ENCODE measurements around the gene KCNIP2. TPM values are rescaled to one million over a fixed set of nuclear protein-coding genes. Genes with fewer than 3 reads are reported as not detected.

The KCNIP2 gene
- total RNA-seq, 4 donors from 2014 or later = 1.3 to 20.3 (median 4.8) TPM

GRCh38 chr10:101840102-101840684, 3.4 kb downstream of the KCNIP2 start:
- TF ChIP-seq EP300 (IDR thresholded peaks at IDR 0.05) = no peak
- TF ChIP-seq CTCF (IDR thresholded peaks at IDR 0.05) = no peak
- TF ChIP-seq POLR2A (IDR thresholded peaks at IDR 0.05) = no peak
- TF ChIP-seq POLR2AphosphoS5 (IDR thresholded peaks at IDR 0.05) = no peak
- DNase-seq (ENCODE audit: low spot score in 2 of 2) = no peak
- Histone ChIP-seq H3K27me3 (no peaks in the 10 kb centered on the region), H3K36me3 (no peaks in the 10 kb centered on the region), H3K27ac (no peak overlapping the region), H3K4me1 (peaks cover 33% of the 10 kb centered on the region), H3K9me3 (no peaks in the 10 kb centered on the region), H3K4me3 (peak overlapping the region; percentile 41)
- 6% methylated on average over 19 of the region's 19 CpGs for WGBS

GRCh38 chr10:101839416-101840063, 4.1 kb downstream of the KCNIP2 start:
- peak overlapping the region; percentile 41 for H3K4me3 ChIP-seq
- no peaks in the 10 kb centered on the region for H3K9me3 ChIP-seq
- no peak overlapping the region for H3K27ac ChIP-seq
- H3K4me1 ChIP-seq = peaks cover 33% of the 10 kb centered on the region
- H3K36me3 ChIP-seq = no peaks in the 10 kb centered on the region
- TF ChIP-seq EP300 (IDR thresholded peaks at IDR 0.05) (no peak), CTCF (IDR thresholded peaks at IDR 0.05) (no peak), POLR2A (IDR thresholded peaks at IDR 0.05) (no peak), POLR2AphosphoS5 (IDR thresholded peaks at IDR 0.05) (no peak)
- H3K27me3 ChIP-seq = no peaks in the 10 kb centered on the region
- no peak for DNase-seq (ENCODE audit: low spot score in 2 of 2)
- WGBS = 22% methylated on average over 23 of the region's 36 CpGs

GRCh38 chr10:101839002-101839401, 4.6 kb downstream of the KCNIP2 start:
- Histone ChIP-seq H3K4me3 (no peak overlapping the region), H3K4me1 (peaks cover 33% of the 10 kb centered on the region), H3K27ac (no peak overlapping the region), H3K27me3 (no peaks in the 10 kb centered on the region), H3K9me3 (no peaks in the 10 kb centered on the region), H3K36me3 (no peaks in the 10 kb centered on the region)
- no peak for DNase-seq (ENCODE audit: low spot score in 2 of 2)
- TF ChIP-seq POLR2A (IDR thresholded peaks at IDR 0.05) = no peak
- TF ChIP-seq CTCF (IDR thresholded peaks at IDR 0.05) = no peak
- TF ChIP-seq EP300 (IDR thresholded peaks at IDR 0.05) = no peak
- no peak for TF ChIP-seq POLR2AphosphoS5 (IDR thresholded peaks at IDR 0.05)
- WGBS = 100% methylated on average over 1 of the region's 1 CpG

GRCh38 chr10:101838416-101838970, 5.1 kb downstream of the KCNIP2 start:
- DNase-seq (ENCODE audit: low spot score in 2 of 2) = no peak
- no peaks in the 10 kb centered on the region for H3K36me3 ChIP-seq
- no peaks in the 10 kb centered on the region for H3K9me3 ChIP-seq
- H3K4me1 ChIP-seq = peaks cover 28% of the 10 kb centered on the region
- H3K4me3 ChIP-seq = no peak overlapping the region
- H3K27ac ChIP-seq = no peak overlapping the region
- 83% methylated on average over 6 of the region's 6 CpGs for WGBS
- H3K27me3 ChIP-seq = no peaks in the 10 kb centered on the region
- TF ChIP-seq CTCF (IDR thresholded peaks at IDR 0.05) (no peak), POLR2AphosphoS5 (IDR thresholded peaks at IDR 0.05) (no peak), POLR2A (IDR thresholded peaks at IDR 0.05) (no peak), EP300 (IDR thresholded peaks at IDR 0.05) (no peak)

- no peaks in the 10 kb centered on the region for H3K36me3 ChIP-seq
- H3K4me1 ChIP-seq = peaks cover 25% of the 10 kb centered on the region
- H3K27ac ChIP-seq = no peak overlapping the region
- no peak overlapping the region for H3K4me3 ChIP-seq
- WGBS = 80% methylated on average over 2 of the region's 2 CpGs
- no peak for TF ChIP-seq POLR2AphosphoS5 (IDR thresholded peaks at IDR 0.05)
- no peak for TF ChIP-seq EP300 (IDR thresholded peaks at IDR 0.05)
- TF ChIP-seq POLR2A (IDR thresholded peaks at IDR 0.05) = no peak
- TF ChIP-seq CTCF (IDR thresholded peaks at IDR 0.05) = no peak
- H3K27me3 ChIP-seq = no peaks in the 10 kb centered on the region
- H3K9me3 ChIP-seq = no peaks in the 10 kb centered on the region
- DNase-seq (ENCODE audit: low spot score in 2 of 2) = no peak
These were observed 5.9 kb downstream of the KCNIP2 start for GRCh38 chr10:101837748-101838147.
